ENCODE measurements around the gene ATL3.

ATL3 gene

DNA sequence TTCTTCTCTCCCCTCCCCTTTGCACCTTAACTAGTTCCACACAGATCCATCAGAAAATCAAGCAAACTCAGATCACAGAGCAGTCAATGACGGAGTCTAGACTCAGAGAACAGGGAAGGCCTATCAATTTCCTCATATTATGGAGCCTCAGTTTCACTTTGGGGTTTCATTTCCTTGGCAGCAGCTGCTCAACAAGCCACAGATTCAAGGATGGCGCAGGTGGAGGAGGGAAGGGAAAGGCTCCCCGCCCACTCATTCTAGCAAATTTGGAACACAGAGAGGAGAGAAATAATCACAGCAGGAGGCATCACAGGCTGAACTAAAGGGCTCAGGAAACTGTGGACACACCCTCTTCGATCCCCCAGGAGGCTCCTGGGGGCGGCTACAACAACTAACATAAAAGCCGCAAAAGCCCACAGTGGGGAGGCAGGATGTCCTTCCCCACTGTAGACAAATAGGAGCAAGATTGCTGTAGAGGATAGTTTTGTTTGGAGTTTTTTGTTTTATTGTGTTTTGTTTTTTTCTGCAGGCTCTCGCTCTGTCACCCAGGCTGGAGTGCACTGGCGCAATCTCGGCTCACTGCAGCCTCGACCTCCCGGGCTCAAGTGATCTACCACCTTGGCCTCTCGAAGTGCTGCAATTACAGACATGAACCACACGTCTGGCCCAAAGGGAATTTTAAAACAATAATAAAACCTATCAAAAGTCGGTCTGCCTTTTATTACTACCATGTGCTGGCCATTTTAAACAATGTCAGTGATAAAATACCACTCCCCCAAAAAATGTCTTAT is 60.4 kb downstream of the ATL3 start (continued):
- peak; percentile 14; the same call in 1 of the 2 replicates for TF ChIP-seq ZBTB6 (tag by site-specific recombination; IDR thresholded peaks at IDR 0.05)
- no peak for TF ChIP-seq ZNF10 (tag by site-specific recombination; IDR thresholded peaks at IDR 0.05)
- TF ChIP-seq PRDM6 (tag by site-specific recombination; IDR thresholded peaks at IDR 0.05) = 0 out of 2 replicates have a peak, but pooled peaks have one; percentile 22
- no peak for TF ChIP-seq ZBTB48 (tag by site-specific recombination; IDR thresholded peaks at IDR 0.05)
- no peak for TF ChIP-seq ZNF248 (tag by site-specific recombination; IDR thresholded peaks at IDR 0.05)
- TF ChIP-seq ZNF341 (tag by site-specific recombination; IDR thresholded peaks at IDR 0.05; ENCODE audit: low read depth) = peak; percentile 79
- no peak for TF ChIP-seq HOXA7 (CRISPR knock-in tag; IDR thresholded peaks at IDR 0.05; ENCODE audit: borderline replicate concordance)
- no peak for TF ChIP-seq ZNF266 (tag by site-specific recombination; IDR thresholded peaks at IDR 0.05; ENCODE audit: low read depth)
- peak; percentile 96 for TF ChIP-seq GLIS1 (tag by site-specific recombination; IDR thresholded peaks at IDR 0.05)
- TF ChIP-seq TRIM28 (IDR thresholded peaks at IDR 0.05; ENCODE audit: borderline replicate concordance, low read length) = no peak
- peak; percentile 57; the same call in 1 of the 2 replicates for TF ChIP-seq ZNF335 (tag by site-specific recombination; conservative IDR thresholded peaks at IDR 0.05)
- 0 out of 2 replicates have a peak, but pooled peaks have one; percentile 34 for TF ChIP-seq FEZF1 (tag by site-specific recombination; IDR thresholded peaks at IDR 0.05)
- TF ChIP-seq ZNF76 (tag by site-specific recombination; IDR thresholded peaks at IDR 0.05; ENCODE audit: borderline replicate concordance, low read depth) = no peak
- TF ChIP-seq KLF16 (tag by site-specific recombination; IDR thresholded peaks at IDR 0.05) = no peak
- no peak for TF ChIP-seq ZNF776 (tag by site-specific recombination; IDR thresholded peaks at IDR 0.05; ENCODE audit: borderline replicate concordance)
- peak; percentile 87 for TF ChIP-seq KLF10 (tag by site-specific recombination; IDR thresholded peaks at IDR 0.05)
- TF ChIP-seq ZNF311 (tag by site-specific recombination; IDR thresholded peaks at IDR 0.05; ENCODE audit: borderline replicate concordance) = no peak
- TF ChIP-seq ZIC2 (tag by site-specific recombination; IDR thresholded peaks at IDR 0.05) = peak; percentile 86
- TF ChIP-seq GLIS2 (tag by site-specific recombination; IDR thresholded peaks at IDR 0.05) = peak; percentile 35; the same call in 1 of the 2 replicates
- peak; percentile 84 for TF ChIP-seq ZFHX2 (tag by site-specific recombination; conservative IDR thresholded peaks at IDR 0.05)
- TF ChIP-seq PATZ1 (tag by site-specific recombination; IDR thresholded peaks at IDR 0.05) = peak; percentile 45; the same call in 1 of the 2 replicates
- TF ChIP-seq, protein P1, sequence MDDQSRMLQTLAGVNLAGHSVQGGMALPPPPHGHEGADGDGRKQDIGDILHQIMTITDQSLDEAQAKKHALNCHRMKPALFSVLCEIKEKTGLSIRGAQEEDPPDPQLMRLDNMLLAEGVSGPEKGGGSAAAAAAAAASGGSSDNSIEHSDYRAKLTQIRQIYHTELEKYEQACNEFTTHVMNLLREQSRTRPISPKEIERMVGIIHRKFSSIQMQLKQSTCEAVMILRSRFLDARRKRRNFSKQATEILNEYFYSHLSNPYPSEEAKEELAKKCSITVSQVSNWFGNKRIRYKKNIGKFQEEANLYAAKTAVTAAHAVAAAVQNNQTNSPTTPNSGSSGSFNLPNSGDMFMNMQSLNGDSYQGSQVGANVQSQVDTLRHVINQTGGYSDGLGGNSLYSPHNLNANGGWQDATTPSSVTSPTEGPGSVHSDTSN (CRISPR knock-in tag; IDR thresholded peaks at IDR 0.05) = no peak
